ENCODE measurements around the gene TBXA2R.
"Not testable (repeated sequence)": the region's sequence is repeated elsewhere in the genome, so short reads cannot be mapped to it uniquely, and the experiment has no call there.

Gene TBXA2R

DNA sequence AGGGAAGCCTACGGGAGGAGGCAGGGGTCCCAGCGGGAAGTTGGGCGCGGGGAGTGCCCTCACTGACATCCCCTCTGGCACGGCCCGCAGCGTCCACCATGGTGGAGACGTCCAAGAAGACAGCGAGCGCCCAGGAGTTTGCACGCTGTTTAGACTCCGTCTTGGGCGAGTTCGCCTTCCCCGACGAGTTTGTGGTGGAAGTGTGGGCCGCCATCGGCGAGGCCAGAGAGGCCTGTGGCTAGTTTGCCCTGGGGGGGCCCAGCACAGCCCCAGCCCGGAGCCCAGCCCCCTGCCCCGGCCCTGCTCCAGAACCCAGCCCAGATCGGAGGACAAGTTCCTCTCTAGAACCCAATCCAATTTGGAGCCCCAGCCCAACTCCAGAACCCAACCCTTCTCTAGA is 16.7 kb downstream of the TBXA2R start:
- TF ChIP-seq POLR2A (IDR thresholded peaks at IDR 0.05; ENCODE audit: extremely low read depth, insufficient read length): no peak
- TF ChIP-seq, protein P1, sequence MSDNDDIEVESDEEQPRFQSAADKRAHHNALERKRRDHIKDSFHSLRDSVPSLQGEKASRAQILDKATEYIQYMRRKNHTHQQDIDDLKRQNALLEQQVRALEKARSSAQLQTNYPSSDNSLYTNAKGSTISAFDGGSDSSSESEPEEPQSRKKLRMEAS (IDR thresholded peaks at IDR 0.05; ENCODE audit: low read depth, low read length): no peak
- no peak for TF ChIP-seq MYC (IDR thresholded peaks at IDR 0.05; ENCODE audit: low read depth, low read length)
- TF ChIP-seq, protein P2, sequence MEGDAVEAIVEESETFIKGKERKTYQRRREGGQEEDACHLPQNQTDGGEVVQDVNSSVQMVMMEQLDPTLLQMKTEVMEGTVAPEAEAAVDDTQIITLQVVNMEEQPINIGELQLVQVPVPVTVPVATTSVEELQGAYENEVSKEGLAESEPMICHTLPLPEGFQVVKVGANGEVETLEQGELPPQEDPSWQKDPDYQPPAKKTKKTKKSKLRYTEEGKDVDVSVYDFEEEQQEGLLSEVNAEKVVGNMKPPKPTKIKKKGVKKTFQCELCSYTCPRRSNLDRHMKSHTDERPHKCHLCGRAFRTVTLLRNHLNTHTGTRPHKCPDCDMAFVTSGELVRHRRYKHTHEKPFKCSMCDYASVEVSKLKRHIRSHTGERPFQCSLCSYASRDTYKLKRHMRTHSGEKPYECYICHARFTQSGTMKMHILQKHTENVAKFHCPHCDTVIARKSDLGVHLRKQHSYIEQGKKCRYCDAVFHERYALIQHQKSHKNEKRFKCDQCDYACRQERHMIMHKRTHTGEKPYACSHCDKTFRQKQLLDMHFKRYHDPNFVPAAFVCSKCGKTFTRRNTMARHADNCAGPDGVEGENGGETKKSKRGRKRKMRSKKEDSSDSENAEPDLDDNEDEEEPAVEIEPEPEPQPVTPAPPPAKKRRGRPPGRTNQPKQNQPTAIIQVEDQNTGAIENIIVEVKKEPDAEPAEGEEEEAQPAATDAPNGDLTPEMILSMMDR (IDR thresholded peaks at IDR 0.05; ENCODE audit: low read depth, low read length): no peak
- no peak overlapping the region for H3K4me3 ChIP-seq (ENCODE audit: low read depth, low read length)
- no peak for DNase-seq (ENCODE audit: low read depth)

DNA sequence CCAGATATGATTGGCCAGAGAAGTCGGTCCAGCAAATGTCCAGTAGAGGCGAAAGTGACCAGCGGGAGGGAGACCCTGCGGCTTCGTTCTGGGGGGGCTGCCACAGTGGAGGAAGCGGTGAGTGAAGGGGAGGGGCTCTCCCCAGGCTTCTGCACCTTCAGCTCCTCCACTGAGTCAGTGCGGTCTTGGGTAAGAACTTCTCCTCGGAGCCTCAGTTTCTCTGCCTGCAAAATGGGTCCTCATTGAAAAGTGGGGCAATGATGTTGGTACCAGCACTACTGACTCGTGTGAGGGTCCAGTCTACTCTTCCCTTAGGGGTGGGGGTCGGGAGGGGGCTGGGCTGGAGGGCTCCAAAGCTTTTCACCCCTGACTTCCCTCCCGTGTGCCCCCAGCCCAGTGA is 17.2 kb downstream of the TBXA2R start:
- no peak for DNase-seq (ENCODE audit: low read depth)
- no peak overlapping the region for H3K4me3 ChIP-seq (ENCODE audit: low read depth, low read length)
- TF ChIP-seq, protein P1 (IDR thresholded peaks at IDR 0.05; ENCODE audit: low read depth, low read length): no peak
- TF ChIP-seq MYC (IDR thresholded peaks at IDR 0.05; ENCODE audit: low read depth, low read length) (no peak), POLR2A (IDR thresholded peaks at IDR 0.05; ENCODE audit: extremely low read depth, insufficient read length) (no peak)
- TF ChIP-seq, protein P2 (IDR thresholded peaks at IDR 0.05; ENCODE audit: low read depth, low read length): no peak

DNA sequence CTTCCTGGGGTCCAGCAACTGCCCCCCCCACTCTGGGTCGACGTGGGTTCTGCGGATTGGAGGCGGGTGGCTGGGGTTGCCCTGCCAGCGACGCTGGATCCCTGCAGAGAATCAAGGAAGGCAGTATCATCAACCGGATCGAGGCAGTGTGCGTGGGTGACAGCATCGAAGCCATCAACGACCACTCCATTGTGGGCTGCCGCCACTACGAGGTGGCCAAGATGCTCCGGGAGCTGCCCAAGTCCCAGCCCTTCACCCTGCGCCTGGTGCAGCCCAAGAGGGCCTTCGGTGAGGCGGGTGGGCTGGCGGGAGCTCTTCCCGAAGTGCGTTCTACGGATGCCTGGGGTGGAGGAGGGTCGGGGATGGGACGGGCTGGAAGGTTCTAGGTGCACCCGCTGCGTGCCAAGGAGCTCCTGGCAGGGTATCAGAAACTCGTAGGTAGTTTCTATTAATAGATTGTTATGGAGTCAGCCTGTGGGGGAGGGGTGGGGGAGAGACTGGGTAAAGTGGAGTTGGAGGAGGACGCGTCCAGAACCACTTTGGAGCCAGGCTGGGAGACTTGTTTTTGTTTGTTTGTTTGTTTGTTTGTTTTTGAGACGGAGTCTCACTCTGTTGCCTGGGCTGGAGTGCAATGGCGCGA is 19.8 kb downstream of the TBXA2R start:
- TF ChIP-seq MYC (IDR thresholded peaks at IDR 0.05; ENCODE audit: low read depth, low read length) (no peak), POLR2A (IDR thresholded peaks at IDR 0.05; ENCODE audit: extremely low read depth, insufficient read length) (no peak)
- TF ChIP-seq, protein P2 (IDR thresholded peaks at IDR 0.05; ENCODE audit: low read depth, low read length): no peak
- TF ChIP-seq, protein P1 (IDR thresholded peaks at IDR 0.05; ENCODE audit: low read depth, low read length): no peak
- DNase-seq (ENCODE audit: low read depth): no peak
- H3K4me3 ChIP-seq (ENCODE audit: low read depth, low read length): no peak overlapping the region

DNA sequence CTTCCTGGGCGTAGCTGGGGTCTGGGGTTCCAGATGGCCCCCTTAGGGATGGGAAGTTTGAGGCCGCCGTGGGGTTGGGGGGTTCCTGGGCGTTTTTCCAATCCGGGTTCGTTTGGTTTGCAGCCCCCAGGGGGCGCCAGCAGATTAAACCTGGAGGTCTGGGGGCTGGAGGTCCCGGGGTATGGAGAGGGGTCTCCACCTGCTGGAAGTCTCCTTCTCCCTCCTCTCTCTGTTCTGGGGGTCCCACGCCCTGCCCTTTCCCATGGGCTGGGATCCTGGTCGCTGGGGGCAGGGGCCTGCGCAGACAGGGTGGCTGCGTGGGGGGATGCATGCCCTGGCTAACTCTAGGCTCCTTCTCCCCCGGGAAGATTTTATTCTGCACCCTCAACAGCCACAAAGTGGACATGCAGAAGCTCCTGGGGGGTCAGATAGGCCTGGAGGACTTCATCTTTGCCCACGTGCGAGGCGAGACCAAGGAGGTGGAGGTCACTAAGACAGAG is 20.5 kb downstream of the TBXA2R start:
- TF ChIP-seq, protein P2 (IDR thresholded peaks at IDR 0.05; ENCODE audit: low read depth, low read length): peak; percentile 41
- TF ChIP-seq POLR2A (IDR thresholded peaks at IDR 0.05; ENCODE audit: extremely low read depth, insufficient read length) (no peak), MYC (IDR thresholded peaks at IDR 0.05; ENCODE audit: low read depth, low read length) (no peak)
- no peak overlapping the region for H3K4me3 ChIP-seq (ENCODE audit: low read depth, low read length)
- DNase-seq (ENCODE audit: low read depth): peak; percentile 34

DNA sequence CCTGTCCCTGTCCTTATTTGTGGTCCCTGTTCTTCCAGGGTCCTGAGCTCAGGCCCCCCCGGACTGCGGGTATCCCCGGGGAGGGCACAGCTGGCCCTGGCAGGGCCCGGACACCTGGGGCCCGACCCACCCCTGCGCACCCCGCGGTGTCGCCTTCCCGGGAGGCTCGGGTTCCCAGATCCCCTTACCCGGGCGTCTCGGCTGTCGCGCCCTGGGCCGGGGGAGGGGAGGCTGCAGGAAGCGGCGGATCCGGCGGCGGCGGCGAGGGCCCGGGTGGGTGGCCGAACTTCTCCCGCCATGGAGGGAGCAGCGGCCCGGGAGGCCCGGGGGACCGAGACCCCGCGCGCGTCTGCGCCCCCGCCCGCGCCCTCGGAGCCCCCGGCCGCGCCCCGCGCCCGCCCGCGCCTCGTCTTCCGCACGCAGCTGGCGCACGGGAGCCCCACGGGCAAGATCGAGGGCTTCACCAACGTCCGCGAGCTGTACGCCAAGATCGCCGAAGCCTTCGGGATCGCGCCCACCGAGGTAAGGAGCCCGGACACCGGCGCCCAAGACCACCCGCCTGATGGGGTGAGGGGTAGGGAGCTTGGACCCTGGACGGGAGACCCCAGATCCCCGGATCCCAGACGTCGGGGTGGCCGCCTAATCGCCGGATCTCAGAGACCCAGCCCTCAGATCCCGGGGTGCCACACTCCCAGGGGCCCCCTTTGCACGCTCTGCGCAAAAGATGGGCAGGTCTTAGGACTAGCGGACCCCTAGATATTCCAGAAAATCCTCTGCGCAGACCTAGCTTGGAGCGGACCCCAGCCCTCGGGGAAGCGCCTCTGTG is 21.2 kb downstream of the TBXA2R start, which contains the start of gene GIPC3:
Gene GIPC3 (plus strand): TSS at position 178 of the 826 bp plus-strand sequence. CDS start 120 bp downstream, at position 298.
- H3K4me3 ChIP-seq (ENCODE audit: low read depth, low read length): no peak within 1 kb of the TSS
- no peak for DNase-seq (ENCODE audit: low read depth)
- TF ChIP-seq MYC (IDR thresholded peaks at IDR 0.05; ENCODE audit: low read depth, low read length) (no peak), POLR2A (IDR thresholded peaks at IDR 0.05; ENCODE audit: extremely low read depth, insufficient read length) (no peak)
- TF ChIP-seq, protein P2 (IDR thresholded peaks at IDR 0.05; ENCODE audit: low read depth, low read length): no peak
- TF ChIP-seq, protein P1 (IDR thresholded peaks at IDR 0.05; ENCODE audit: low read depth, low read length): no peak

DNA sequence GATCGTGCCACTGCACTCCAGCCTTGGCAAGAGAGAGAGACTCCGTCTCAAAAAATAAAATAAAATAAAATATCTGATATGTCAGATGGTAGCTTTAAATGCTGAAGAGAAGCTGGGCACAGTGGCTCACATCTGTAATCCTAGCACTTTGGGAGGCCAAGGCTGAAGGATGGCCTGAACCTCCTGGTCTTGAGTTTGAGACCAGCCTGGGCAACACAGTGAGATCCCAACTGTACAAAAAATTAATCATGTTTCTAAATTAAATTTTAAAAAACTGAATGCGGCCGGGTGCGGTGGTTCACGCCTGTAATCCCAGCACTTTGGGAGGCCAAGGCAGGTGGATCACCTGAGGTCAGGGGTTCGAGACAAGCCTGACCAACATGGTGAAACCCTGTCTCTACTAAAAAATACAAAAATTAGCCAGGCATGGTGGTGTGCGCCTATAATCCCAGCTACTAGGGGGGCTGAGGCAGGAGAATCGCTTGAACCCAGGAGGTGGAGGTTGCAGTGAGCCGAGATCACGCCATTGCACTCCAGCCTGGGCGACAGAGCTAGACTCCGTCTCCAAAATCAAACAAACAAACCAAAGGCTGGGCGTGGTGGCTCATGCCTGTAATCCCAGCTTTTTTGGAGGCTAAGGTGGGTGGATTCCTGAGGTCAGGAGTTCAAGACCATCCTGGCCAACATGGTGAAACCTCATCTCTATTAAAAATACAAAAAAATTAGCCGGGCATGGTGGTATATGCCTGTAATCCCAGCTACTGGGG is 22.5 kb downstream of the TBXA2R start:
- DNase-seq (ENCODE audit: low read depth); H3K4me3 ChIP-seq (ENCODE audit: low read depth, low read length): not testable (repeated sequence)

DNA sequence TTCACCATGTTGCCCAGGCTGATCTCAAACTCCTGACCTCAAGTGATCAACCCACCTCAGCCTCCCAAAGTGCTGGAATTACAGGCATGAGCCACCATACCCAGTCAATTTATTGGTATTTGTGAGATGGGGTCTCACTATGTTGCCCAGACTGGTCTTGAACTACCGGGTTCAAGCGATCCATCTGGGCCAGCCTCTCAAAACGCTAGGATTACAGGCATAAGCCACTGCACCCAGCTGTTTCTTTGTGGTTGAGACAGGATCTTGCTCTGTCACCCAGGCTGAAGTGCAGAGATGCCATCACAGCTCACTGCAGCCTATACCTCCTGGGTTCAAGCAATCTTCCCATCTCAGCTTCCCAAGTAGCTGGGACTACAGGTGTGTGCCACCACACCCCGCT is 24.9 kb downstream of the TBXA2R start:
- H3K4me3 ChIP-seq (ENCODE audit: low read depth, low read length); DNase-seq (ENCODE audit: low read depth): not testable (repeated sequence)

Measured in NB4 (cell line).